HepG2 (cell line): Measurements from ENCODE around the gene ITGA7. TPM values are rescaled to one million over a fixed set of nuclear protein-coding genes. Genes with fewer than 3 reads are reported as not detected.

Experiments used
- ATF1 ChIP-seq: IDR thresholded peaks from 2 replicates; pipeline ENCODE4 v1.6.1; 2016; ENCODE audit warnings: mild to moderate bottlenecking, control low read depth
- NFIC ChIP-seq: IDR thresholded peaks from 2 replicates; pipeline ENCODE4 v1.6.1; 2012; ENCODE audit warnings: mild to moderate bottlenecking, low read length, inconsistent platforms
- PAXIP1 ChIP-seq: sonication (generic); formaldehyde crosslinking; conservative IDR thresholded peaks from 2 replicates; pipeline ENCODE4 v1.4.0; 2020; ENCODE audit warnings: mild to moderate bottlenecking, missing genetic modification reagents, moderate library complexity
- ZBTB4 ChIP-seq: sonication (generic); formaldehyde crosslinking; IDR thresholded peaks from 2 replicates; pipeline ENCODE4 v1.4.0; 2020; ENCODE audit warnings: missing genetic modification reagents, mild to moderate bottlenecking, borderline replicate concordance
- ZNF205 ChIP-seq: IDR thresholded peaks from 2 replicates; pipeline ENCODE4 v1.6.1; 2018; ENCODE audit warnings: missing biosample characterization, missing genetic modification reagents
- ZNF260 ChIP-seq: sonication (generic); formaldehyde crosslinking; IDR thresholded peaks from 2 replicates; pipeline ENCODE4 v1.4.0; 2020; ENCODE audit warnings: missing genetic modification reagents, low read depth, mild to moderate bottlenecking, borderline replicate concordance
- ZNF318 ChIP-seq: sonication (generic); formaldehyde crosslinking; IDR thresholded peaks from 2 replicates; pipeline ENCODE4 v1.4.0; 2020; ENCODE audit warnings: mild to moderate bottlenecking, missing genetic modification reagents
- ZNF451 ChIP-seq: sonication (generic); formaldehyde crosslinking; IDR thresholded peaks from 2 replicates; pipeline ENCODE4 v1.5.0; 2020; ENCODE audit warnings: mild to moderate bottlenecking, missing genetic modification reagents
- ZNF557 ChIP-seq: sonication (generic); formaldehyde crosslinking; IDR thresholded peaks from 2 replicates; pipeline ENCODE4 v1.4.0; 2020; ENCODE audit warnings: missing genetic modification reagents
- polyA plus RNA-seq, 8 experiments: library from polyadenylated mRNA; depleted of rRNA in 3 of 8; stranded (reverse) in 7 of 8; unstranded in 1 of 8; fragments of >200 nt; fragmentation: Illumina TruSeq in 4 of 8; extraction: Trizol in 4 of 8; gene quantifications; 2 replicates each; pipeline versions ENCODE4 v1.2.1 to v1.2.3, GENCODE V29; 2011 to 2016; ENCODE audit warnings: low read depth in 4 of 8, missing spikeins in 1 of 8, mixed read lengths in 1 of 8; ENCODE audit not compliant: insufficient read depth in 1 of 8
- total RNA-seq, 5 experiments: library from RNA; depleted of rRNA; stranded (reverse); fragments of >200 nt; fragmentation: Illumina TruSeq; extraction: Trizol; gene quantifications; 2 replicates each; pipeline ENCODE4 v1.2.3, GENCODE V29; 2016; ENCODE audit warnings: low read depth in 1 of 5

ITGA7 gene
- total and polyA plus RNA-seq, 2 of the 13 experiments (the other 11 are each of a cell fraction or from before 2014, with no cell fraction given): 0.65 to 0.75 TPM

GRCh38 chr12:55715833-55716581 is 8.3 kb upstream of the ITGA7 start, which contains the start of gene BLOC1S1 (continued):
- TF ChIP-seq ZNF318 (CRISPR knock-in tag) (no peak), ZNF205 (peak; percentile 85; the same call in 1 of the 2 replicates), ZNF260 (no peak), ZNF557 (no peak), NFIC (peak; percentile 93), ZBTB4 (CRISPR knock-in tag) (peak; percentile 69; the same call in 1 of the 2 replicates), ZNF451 (no peak; the same call in 1 of the 2 replicates), PAXIP1 (CRISPR knock-in tag) (peak; percentile 37; the same call in 1 of the 2 replicates), ATF1 (CRISPR knock-in tag) (no peak)
